ENCODE measurements around the gene ABLIM2. TPM values are rescaled to one million over a fixed set of nuclear protein-coding genes. Genes with fewer than 3 reads are reported as not detected.

ABLIM2 gene
- total and polyA plus RNA-seq, 2 donors (not counting 1 experiment from before 2014, with no cell fraction given) = 3.3 to 79.0 TPM

DNA sequence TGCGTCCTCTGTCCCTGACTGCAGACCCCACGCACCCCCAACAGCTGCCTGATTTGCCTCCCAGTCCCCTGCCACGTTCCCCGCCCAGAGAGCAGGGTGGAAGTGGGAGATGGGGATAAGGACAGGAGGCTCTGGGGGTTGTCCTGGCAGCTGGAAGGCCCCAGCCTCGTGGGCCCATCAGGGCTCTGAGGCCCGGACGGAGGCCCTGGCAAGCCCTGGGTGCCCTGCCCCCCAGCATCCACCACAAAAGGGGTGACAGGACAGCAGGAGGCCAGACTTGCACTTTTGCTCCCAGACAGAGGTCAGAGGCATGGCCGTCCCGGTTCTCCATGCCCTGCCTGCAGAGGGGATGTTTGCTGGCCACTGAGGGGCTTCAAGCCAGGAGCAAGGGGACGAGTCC, 45.2 kb upstream of the ABLIM2 start:
- ATAC-seq (ENCODE audit: low read depth) = no peak
- intact Hi-C loops (cut with micrococcal nuclease) = no loop called here
- peaks cover 52 to 69% of the 10 kb centered on the region in 2 donors for H3K4me1 ChIP-seq (ENCODE audit: control insufficient read depth in 2 of 2, insufficient read depth in 2 of 2, low read length in 2 of 2)

DNA sequence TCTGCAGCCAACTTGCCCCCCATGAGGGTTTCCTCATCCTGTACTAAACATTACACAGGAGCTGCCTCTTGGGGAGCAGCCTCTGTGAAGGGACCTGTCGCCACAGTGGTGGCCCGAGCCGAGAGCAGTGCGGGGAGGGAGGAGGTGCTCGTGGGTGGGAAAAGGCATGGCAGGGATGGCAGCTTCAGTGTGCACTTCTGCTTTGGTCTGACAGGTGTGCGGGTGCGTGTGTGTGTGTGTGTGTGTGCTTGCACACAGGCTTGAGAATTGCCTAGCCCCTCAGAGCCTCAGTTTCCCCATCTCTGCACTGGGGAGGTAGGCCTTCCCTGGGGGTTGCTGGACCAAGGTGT, 44.4 kb upstream of the ABLIM2 start:
- H3K4me1 ChIP-seq (ENCODE audit: control insufficient read depth in 2 of 2, insufficient read depth in 2 of 2, low read length in 2 of 2) = peaks cover 59 to 77% of the 10 kb centered on the region in 2 donors
- peak overlapping the region; percentile 85 for H3K9ac ChIP-seq (ENCODE audit: low read length)
- ChIA-PET POLR2A (interaction anchor here (0.6 to 7.7 kb wide), 3 partner anchors 24 to 147 kb away, joined by 3 to 50 read pairs (median 12); no protein-coding TSS in a partner anchor), CTCF (interaction anchor here (0.9 to 4.4 kb wide), 5 partner anchors 12 to 40 kb away, joined by 3 to 32 read pairs (median 3); no protein-coding TSS in a partner anchor)
- H3K27ac ChIP-seq (ENCODE audit: low read length in 2 of 2) = peak overlapping the region; percentile 2 to 78
- H3K4me3 Mint-ChIP-seq = peak overlapping the region; percentile 100
- no peaks in the 10 kb centered on the region for H3K9me3 ChIP-seq (ENCODE audit: control extremely low read depth in 1 of 3, control insufficient read depth in 2 of 3, insufficient read depth in 1 of 3, low read length in 2 of 3)
- 5% methylated on average over 7 of the region's 7 CpGs for WGBS (ENCODE audit: insufficient coverage)
- peak overlapping the region in 3 of 5 experiments; percentile 59 to 96 (median 85) for H3K4me3 ChIP-seq (ENCODE audit: control extremely low read depth in 1 of 5, extremely low read depth in 1 of 5, insufficient read depth in 1 of 5, low read depth in 2 of 5, low read length in 4 of 5)
- no peaks in the 10 kb centered on the region for H3K27me3 Mint-ChIP-seq
- ATAC-seq (ENCODE audit: low read depth) (no peak), DNase-seq (peak; percentile 60)
- peak overlapping the region; percentile 7 for H2AFZ ChIP-seq (ENCODE audit: insufficient read depth, low read depth, low read length, poor library complexity, severe bottlenecking)
- peaks cover 84% of the 10 kb centered on the region for H3K79me2 ChIP-seq (ENCODE audit: control insufficient read depth, insufficient read depth, low read length)
- H3K27me3 ChIP-seq (replicated peaks in 1 of 4; ENCODE audit: control extremely low read depth in 1 of 4, control insufficient read depth in 3 of 4, insufficient read depth in 4 of 4, low read length in 3 of 4) = no peaks in the 10 kb centered on the region
- peak overlapping the region; percentile 95 for H3K4me2 ChIP-seq (replicated peaks; ENCODE audit: low read depth, low read length, poor library complexity, severe bottlenecking)
- peaks cover 64% of the 10 kb centered on the region for H4K20me1 ChIP-seq (ENCODE audit: control insufficient read depth, insufficient read depth, low read length, poor library complexity, severe bottlenecking)
- H3K4me1 Mint-ChIP-seq = peaks cover 80% of the 10 kb centered on the region
- peak overlapping the region; percentile 100 for H3K27ac Mint-ChIP-seq
- TF ChIP-seq EZH2 (IDR thresholded peaks at IDR 0.05; ENCODE audit: borderline replicate concordance, insufficient read depth, low read depth, low read length, poor library complexity, severe bottlenecking) = no peak
- TF ChIP-seq, protein P1, sequence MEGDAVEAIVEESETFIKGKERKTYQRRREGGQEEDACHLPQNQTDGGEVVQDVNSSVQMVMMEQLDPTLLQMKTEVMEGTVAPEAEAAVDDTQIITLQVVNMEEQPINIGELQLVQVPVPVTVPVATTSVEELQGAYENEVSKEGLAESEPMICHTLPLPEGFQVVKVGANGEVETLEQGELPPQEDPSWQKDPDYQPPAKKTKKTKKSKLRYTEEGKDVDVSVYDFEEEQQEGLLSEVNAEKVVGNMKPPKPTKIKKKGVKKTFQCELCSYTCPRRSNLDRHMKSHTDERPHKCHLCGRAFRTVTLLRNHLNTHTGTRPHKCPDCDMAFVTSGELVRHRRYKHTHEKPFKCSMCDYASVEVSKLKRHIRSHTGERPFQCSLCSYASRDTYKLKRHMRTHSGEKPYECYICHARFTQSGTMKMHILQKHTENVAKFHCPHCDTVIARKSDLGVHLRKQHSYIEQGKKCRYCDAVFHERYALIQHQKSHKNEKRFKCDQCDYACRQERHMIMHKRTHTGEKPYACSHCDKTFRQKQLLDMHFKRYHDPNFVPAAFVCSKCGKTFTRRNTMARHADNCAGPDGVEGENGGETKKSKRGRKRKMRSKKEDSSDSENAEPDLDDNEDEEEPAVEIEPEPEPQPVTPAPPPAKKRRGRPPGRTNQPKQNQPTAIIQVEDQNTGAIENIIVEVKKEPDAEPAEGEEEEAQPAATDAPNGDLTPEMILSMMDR (IDR thresholded peaks at IDR 0.05) = no peak
- intact Hi-C loops (cut with micrococcal nuclease) = no loop called here
- peaks cover 0 to 23% of the 10 kb centered on the region in 2 experiments for H3K36me3 ChIP-seq (replicated peaks in 1 of 2; ENCODE audit: control extremely low read depth in 1 of 2, control insufficient read depth in 1 of 2, extremely low read depth in 1 of 2, insufficient read depth in 2 of 2, low read length in 1 of 2)
- no peaks in the 10 kb centered on the region for H3K9me3 Mint-ChIP-seq (ENCODE audit: insufficient read depth)

More for the DNA sequence above, 45.2 kb upstream of the ABLIM2 start:
- 82% methylated on average over 6 of the region's 10 CpGs for WGBS (ENCODE audit: insufficient coverage)
- no peak for DNase-seq
- no peak for TF ChIP-seq EZH2 (IDR thresholded peaks at IDR 0.05; ENCODE audit: borderline replicate concordance, insufficient read depth, low read depth, low read length, poor library complexity, severe bottlenecking)
- TF ChIP-seq, protein P1 (IDR thresholded peaks at IDR 0.05) = no peak
- Mint-ChIP-seq H3K27me3 (no peaks in the 10 kb centered on the region), H3K4me1 (peaks cover 72% of the 10 kb centered on the region), H3K9me3 (ENCODE audit: insufficient read depth) (no peaks in the 10 kb centered on the region), H3K27ac (peak overlapping the region; percentile 100), H3K4me3 (peak overlapping the region; percentile 100)
- H3K9me3 ChIP-seq (ENCODE audit: control extremely low read depth in 1 of 3, control insufficient read depth in 2 of 3, insufficient read depth in 1 of 3, low read length in 2 of 3) = no peaks in the 10 kb centered on the region
- H2AFZ ChIP-seq (ENCODE audit: insufficient read depth, low read depth, low read length, poor library complexity, severe bottlenecking) = no peak overlapping the region
- no peaks in the 10 kb centered on the region for H3K27me3 ChIP-seq (replicated peaks in 1 of 4; ENCODE audit: control extremely low read depth in 1 of 4, control insufficient read depth in 3 of 4, insufficient read depth in 4 of 4, low read length in 3 of 4)
- H3K4me3 ChIP-seq (ENCODE audit: control extremely low read depth in 1 of 5, extremely low read depth in 1 of 5, insufficient read depth in 1 of 5, low read depth in 2 of 5, low read length in 4 of 5) = no peak overlapping the region
- H3K27ac ChIP-seq (ENCODE audit: low read length in 2 of 2) = peak overlapping the region in 1 of 2 donors; percentile 78
- POLR2A ChIA-PET = interaction anchor here (0.6 to 7.7 kb wide), 2 partner anchors 23 to 268 kb away, joined by 3 to 50 read pairs; no protein-coding TSS in a partner anchor
- peaks cover 91% of the 10 kb centered on the region for H3K79me2 ChIP-seq (ENCODE audit: control insufficient read depth, insufficient read depth, low read length)
- no peak overlapping the region for H3K9ac ChIP-seq (ENCODE audit: low read length)
- H3K36me3 ChIP-seq (replicated peaks in 1 of 2; ENCODE audit: control extremely low read depth in 1 of 2, control insufficient read depth in 1 of 2, extremely low read depth in 1 of 2, insufficient read depth in 2 of 2, low read length in 1 of 2) = peaks cover 0 to 30% of the 10 kb centered on the region in 2 experiments
- peak overlapping the region; percentile 95 for H3K4me2 ChIP-seq (replicated peaks; ENCODE audit: low read depth, low read length, poor library complexity, severe bottlenecking)
- CTCF ChIA-PET = interaction anchor here (1.2 to 4.4 kb wide), 2 partner anchors 28 to 39 kb away, joined by 3 to 32 read pairs; no protein-coding TSS in a partner anchor
- peaks cover 72% of the 10 kb centered on the region for H4K20me1 ChIP-seq (ENCODE audit: control insufficient read depth, insufficient read depth, low read length, poor library complexity, severe bottlenecking)
